ENCODE results near the gene CCDC91.
A peak's percentile ranks its signal among the peaks of the same experiment; 100 is the strongest.
"Not testable (repeated sequence)": the region's sequence is repeated elsewhere in the genome, so short reads cannot be mapped to it uniquely, and the experiment has no call there.

The CCDC91 gene

DNA sequence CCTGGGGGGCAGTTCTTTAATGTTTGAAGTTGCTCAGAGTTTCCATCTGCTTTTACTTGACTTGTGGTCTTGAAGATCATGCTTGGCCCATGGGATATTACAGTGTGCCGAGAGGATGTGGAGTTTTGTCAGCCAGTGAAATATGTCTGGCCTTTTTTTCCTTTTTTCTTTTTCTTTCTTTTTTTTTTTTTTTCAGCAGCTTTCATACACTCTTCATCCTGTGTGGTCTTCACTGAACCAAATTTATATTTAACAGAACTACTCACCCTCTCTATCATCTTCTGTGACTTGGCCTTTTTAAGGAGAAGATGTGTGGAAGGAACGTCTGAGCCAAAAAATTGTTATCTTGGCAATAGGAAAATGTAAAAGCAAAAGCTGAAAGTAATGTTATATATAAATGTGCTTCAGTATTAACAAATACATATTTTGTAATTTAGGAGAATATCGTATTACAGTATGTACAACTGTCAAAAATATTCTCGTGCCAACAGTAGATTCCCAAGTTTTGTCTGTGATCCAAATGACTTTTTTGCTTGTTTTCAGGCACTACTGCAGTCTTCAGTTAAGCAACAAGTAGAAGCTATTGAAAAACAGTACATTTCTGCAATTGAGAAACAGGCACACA, 200.6 kb downstream of the CCDC91 start:
- no peak for DNase-seq
- in situ Hi-C loops (cut with HindIII; ENCODE audit: low pct_ligation_motif_present, low pct_unique_long_range_greater_than_20kb, low sequenced_read_pairs) = no loop called here

GRCh38 chr12:28409892-28410291, 219.6 kb downstream of the CCDC91 start:
- in situ Hi-C loops (cut with HindIII; ENCODE audit: low pct_ligation_motif_present, low pct_unique_long_range_greater_than_20kb, low sequenced_read_pairs) = no loop called here
- no peak for DNase-seq

DNA sequence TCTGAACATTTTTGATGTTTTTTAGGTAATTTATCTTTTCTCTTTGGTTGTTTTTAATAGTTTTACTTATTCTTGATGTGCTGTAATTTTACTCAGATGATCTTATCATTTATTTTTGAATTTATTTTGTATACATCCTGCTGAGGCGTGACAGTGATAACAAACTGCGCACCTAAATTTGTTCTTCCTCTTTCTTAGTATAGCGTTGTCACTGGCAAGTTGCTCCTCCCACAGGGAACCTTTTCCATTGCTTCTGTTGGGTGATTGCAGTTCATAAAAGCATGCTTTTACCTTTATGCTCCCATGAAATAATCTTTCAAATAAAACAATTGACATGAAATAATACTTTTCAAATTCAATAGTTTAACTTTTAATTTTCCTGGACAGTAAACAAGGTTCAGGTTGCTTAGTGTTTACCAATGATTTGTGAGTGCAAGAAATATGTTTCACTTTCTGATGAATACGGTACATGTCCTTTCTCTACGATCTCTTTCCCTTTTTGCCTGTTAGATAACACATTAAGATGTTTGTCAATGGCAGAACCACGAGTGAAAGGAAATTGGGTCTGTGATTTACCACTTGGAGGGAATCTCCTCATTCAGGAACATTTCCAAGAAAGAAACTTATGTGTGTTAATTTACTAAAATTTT, 223.3 kb downstream of the CCDC91 start:
- no peak for DNase-seq
- in situ Hi-C loops (cut with HindIII; ENCODE audit: low pct_ligation_motif_present, low pct_unique_long_range_greater_than_20kb, low sequenced_read_pairs) = no loop called here

- DNase-seq = peak; percentile 77
These were observed 225.5 kb downstream of the CCDC91 start for GRCh38 chr12:28415755-28416154.

GRCh38 chr12:28421374-28421773, 231.1 kb downstream of the CCDC91 start:
- DNase-seq = no peak
- in situ Hi-C loops (cut with HindIII; ENCODE audit: low pct_ligation_motif_present, low pct_unique_long_range_greater_than_20kb, low sequenced_read_pairs) = no loop called here

More at GRCh38 chr12:28415755-28416154, 225.5 kb downstream of the CCDC91 start:
- in situ Hi-C loops (cut with HindIII; ENCODE audit: low pct_ligation_motif_present, low pct_unique_long_range_greater_than_20kb, low sequenced_read_pairs) = no loop called here

DNA sequence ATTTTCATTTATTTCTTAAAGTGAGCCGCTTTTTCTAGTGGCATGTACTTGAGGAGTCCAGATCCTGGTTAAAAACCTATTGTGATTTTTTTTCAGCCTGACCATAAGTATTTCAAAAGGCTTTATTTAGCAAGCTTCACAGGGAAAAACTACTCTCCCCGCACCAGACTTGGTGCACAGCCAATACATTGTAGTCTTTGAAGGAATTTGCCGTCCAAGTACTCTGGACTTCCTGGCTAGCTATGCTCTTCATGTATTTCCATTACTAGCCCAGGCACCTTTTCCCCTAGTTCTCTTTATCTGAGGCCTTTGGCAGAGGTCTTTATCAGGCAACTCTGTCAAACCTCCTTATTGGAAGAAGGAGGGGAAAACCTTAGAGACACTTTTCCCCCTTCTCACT, 234.7 kb downstream of the CCDC91 start:
- DNase-seq = peak; percentile 66
- in situ Hi-C loops (cut with HindIII; ENCODE audit: low pct_ligation_motif_present, low pct_unique_long_range_greater_than_20kb, low sequenced_read_pairs) = no loop called here

GRCh38 chr12:28425526-28425925, 235.3 kb downstream of the CCDC91 start:
- peak; percentile 36 for DNase-seq

GRCh38 chr12:28427046-28427445, 236.8 kb downstream of the CCDC91 start:
- no peak for DNase-seq
- in situ Hi-C loops (cut with HindIII; ENCODE audit: low pct_ligation_motif_present, low pct_unique_long_range_greater_than_20kb, low sequenced_read_pairs) = no loop called here

More at GRCh38 chr12:28425526-28425925, 235.3 kb downstream of the CCDC91 start:
- in situ Hi-C loops (cut with HindIII; ENCODE audit: low pct_ligation_motif_present, low pct_unique_long_range_greater_than_20kb, low sequenced_read_pairs) = no loop called here

DNA sequence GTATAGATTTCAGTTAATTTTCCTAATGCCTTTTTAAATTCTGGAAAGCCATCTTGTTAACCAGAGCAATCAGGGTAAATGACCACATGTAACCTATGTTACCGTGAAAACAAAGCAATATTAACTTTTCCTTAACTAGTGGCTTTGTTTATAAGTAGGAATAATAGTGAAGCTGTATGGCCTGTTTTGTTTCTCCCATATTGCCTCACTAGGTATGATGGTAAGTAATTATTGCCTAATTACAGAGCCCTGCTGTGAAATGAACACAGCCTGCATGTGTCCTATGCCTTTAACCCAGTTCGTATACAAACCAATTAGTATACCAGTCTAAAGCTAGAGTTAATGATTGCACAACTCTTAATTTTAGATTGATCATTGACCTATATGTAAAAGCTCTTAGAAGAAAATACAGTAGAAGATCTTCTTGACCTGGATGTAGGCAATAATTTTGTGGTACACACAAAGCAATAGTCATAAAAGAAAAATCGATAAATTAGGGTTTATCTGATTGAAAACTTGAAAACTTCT, 249.9 kb downstream of the CCDC91 start:
- in situ Hi-C loops (cut with HindIII; ENCODE audit: low pct_ligation_motif_present, low pct_unique_long_range_greater_than_20kb, low sequenced_read_pairs) = no loop called here
- no peak for DNase-seq

- DNase-seq = no peak
- in situ Hi-C loops (cut with HindIII; ENCODE audit: low pct_ligation_motif_present, low pct_unique_long_range_greater_than_20kb, low sequenced_read_pairs) = no loop called here
These were observed 251.8 kb downstream of the CCDC91 start for GRCh38 chr12:28442101-28442500.

DNA sequence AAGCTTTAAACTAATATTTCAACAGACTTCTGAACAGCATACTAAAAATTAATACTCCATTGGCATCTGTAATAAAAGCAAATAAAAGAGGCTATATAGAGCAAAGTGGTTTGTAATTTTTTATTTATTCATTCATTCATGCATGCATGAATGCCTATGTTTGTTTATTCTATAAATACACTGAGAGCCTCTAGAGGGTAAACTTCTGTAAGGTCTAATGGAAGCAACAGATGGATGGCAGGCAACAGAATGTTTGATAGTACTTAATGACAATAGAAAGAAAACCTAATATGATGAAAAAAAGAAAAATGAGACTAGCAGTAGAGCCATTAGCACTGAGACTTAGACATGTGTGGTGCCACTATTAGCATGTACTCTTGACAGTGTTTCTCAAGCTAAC, 253.1 kb downstream of the CCDC91 start:
- DNase-seq = no peak
- in situ Hi-C loops (cut with HindIII; ENCODE audit: low pct_ligation_motif_present, low pct_unique_long_range_greater_than_20kb, low sequenced_read_pairs) = no loop called here

DNA sequence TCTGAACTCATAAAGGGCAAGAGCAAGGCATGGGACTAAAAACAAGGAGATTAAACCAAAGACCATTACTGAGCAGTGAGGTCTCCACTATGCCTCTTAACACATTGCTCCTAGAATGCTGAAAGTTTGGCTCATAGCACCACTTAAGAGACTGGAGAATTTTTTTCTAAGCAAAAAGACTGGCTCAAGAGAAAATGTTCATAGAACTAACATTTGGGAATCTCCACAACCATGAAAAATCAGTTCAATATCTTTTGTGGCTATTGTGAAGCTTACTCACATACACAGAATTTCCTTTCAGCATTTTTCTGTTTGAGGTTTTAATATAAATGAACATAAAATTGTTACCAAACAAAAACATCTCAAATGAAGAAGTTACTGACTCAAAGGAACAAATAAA, 255.8 kb downstream of the CCDC91 start:
- in situ Hi-C loops (cut with HindIII; ENCODE audit: low pct_ligation_motif_present, low pct_unique_long_range_greater_than_20kb, low sequenced_read_pairs) = no loop called here
- no peak for DNase-seq

GRCh38 chr12:28453686-28454085, 263.4 kb downstream of the CCDC91 start:
- in situ Hi-C loops (cut with HindIII; ENCODE audit: low pct_ligation_motif_present, low pct_unique_long_range_greater_than_20kb, low sequenced_read_pairs) = no loop called here
- DNase-seq = no peak

DNA sequence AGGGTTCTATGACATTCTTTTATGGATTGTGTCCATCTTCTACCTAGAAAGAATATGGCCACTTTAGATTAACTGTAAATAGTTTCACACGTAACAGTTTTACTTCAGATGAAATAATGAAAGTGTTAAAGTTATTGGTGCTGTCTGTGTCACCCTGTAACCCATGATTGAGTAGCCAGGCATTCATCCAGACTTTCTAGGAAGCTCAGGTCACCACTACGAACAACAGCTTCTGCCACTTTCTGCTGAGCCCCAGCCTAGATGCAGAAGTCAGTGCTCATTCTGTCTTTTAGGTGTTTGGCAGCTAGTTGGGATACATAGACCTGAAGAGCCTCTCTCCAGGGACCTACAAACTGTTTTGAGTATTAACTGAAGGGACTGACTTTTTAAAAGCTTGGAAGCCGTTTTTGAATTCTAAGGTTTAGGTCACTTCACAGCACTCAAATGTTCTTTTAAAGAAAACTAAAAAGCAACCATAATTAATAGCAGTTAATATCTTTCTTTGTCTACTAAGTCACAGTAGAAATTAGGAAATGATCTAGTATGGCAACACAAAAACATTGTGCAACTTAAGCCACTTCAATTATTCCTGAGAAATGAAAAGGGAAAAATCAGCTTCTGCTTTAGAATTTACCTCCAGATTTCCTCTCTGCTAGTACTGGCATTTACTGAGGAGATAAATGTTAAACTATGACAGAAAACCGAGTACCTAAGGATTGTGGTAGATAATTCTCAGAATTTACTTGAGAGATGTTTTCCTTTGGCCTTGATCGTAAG, 266.9 kb downstream of the CCDC91 start:
- in situ Hi-C loops (cut with HindIII; ENCODE audit: low pct_ligation_motif_present, low pct_unique_long_range_greater_than_20kb, low sequenced_read_pairs) = no loop called here
- no peak for DNase-seq

DNA sequence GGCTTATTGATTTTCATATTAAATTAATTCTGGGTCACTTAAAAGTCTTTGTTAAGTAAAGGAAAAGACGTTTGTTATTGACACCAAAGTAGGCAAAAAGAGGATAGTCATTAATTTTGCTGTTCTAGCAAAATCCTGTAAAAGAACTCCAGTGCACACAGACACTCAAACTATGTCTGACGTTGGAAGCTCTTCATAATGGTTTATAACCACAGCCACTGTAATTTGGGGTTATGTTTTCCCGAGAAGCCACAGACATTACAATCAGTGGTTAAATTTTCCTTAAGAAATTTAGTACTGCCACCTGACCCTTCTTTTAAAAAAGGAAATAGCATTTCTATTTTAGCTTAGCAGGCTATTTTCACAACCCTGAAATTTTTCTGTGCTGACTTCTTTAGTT, 267.5 kb downstream of the CCDC91 start:
- in situ Hi-C loops (cut with HindIII; ENCODE audit: low pct_ligation_motif_present, low pct_unique_long_range_greater_than_20kb, low sequenced_read_pairs) = no loop called here
- no peak for DNase-seq

- no peak for DNase-seq
These were observed 269.2 kb downstream of the CCDC91 start for GRCh38 chr12:28459481-28459880.

DNA sequence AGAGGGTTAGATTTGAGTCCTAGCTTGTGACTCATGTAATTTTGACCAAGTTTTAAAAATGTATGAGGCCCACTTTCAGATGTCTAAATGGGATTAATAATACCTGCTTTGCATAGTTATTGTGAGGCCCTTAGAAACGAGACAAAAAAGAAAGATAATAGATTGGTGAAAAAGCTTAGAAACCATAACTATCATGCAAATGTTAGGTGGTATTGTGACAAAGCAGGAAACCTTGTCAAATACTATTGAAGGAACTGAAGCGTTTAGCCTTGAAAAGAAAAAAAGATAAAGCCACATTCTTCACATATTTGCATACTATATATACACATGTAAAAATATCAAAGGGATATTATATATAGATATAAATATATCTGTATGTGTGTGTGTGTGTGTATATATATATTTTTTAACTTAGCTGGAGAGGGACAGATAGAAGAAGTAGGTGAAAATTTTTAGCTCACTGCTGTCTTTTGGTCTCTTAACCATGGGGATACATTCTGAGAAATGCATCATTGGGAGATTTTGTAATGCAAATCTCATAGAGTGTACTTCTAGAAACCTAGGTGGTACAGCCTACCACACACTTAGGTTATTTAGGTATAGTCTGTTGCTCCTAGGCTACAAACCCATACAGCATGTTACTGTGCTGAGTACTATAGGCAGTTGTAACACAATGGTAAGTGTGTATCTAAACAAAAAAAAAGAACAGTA, 270.3 kb downstream of the CCDC91 start:
- DNase-seq = peak; percentile 37
- in situ Hi-C loops (cut with HindIII; ENCODE audit: low pct_ligation_motif_present, low pct_unique_long_range_greater_than_20kb, low sequenced_read_pairs) = no loop called here

More at GRCh38 chr12:28459481-28459880, 269.2 kb downstream of the CCDC91 start:
- in situ Hi-C loops (cut with HindIII; ENCODE audit: low pct_ligation_motif_present, low pct_unique_long_range_greater_than_20kb, low sequenced_read_pairs) = no loop called here

DNA sequence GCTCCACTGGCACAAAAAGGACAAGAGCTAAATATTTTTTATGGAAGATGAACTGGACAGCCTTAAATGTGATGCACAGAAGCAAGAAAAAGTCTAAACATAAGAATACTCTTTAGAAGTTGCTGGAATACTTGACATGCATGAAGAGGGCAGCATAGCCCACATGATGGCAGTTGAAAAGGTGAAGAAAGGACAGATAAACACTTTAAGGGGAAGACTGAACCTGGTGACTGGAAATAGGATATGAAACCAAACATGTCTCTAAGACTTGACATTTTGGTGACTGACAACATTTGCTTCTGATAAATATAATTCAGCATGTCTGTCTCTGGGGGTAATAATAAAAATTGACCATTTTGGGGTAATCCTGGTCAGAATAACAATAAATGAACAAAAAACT, 273.1 kb downstream of the CCDC91 start:
- in situ Hi-C loops (cut with HindIII; ENCODE audit: low pct_ligation_motif_present, low pct_unique_long_range_greater_than_20kb, low sequenced_read_pairs) = no loop called here
- DNase-seq = no peak

DNA sequence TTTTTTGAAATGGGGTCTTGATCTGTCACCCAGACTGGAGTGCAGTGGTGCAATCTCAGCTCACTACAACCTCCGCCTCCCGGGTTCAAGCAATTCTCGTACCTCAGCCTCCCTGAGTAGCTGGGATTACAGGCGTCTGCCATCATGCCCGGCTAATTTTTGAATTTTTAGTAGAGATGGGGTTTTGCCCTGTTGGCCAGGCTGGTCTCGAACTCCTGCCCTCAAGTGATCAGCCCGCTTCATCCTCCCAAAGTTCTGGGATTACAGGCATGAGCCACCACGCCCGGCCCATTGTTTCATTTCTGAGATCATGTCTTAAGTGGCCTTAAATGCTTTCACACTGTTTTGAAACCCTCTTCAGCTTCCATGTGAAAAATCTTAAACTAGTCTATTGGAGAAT, 281.5 kb downstream of the CCDC91 start:
- in situ Hi-C loops (cut with HindIII; ENCODE audit: low pct_ligation_motif_present, low pct_unique_long_range_greater_than_20kb, low sequenced_read_pairs); DNase-seq: not testable (repeated sequence)
